ENCODE measurements around the gene CNN2.

CNN2 gene

GRCh38 chr19:1009981-1010538 lies 16.3 kb upstream of the CNN2 start:
- CTCF ChIA-PET, result no interaction called here
- DNase-seq (ENCODE audit: extremely low spot score), result no peak
- POLR2A ChIA-PET, result interaction anchor here (1.5 to 1.7 kb wide), 2 partner anchors 10 to 12 kb away, joined by 4 to 6 read pairs; partner anchors contain the start of gene RNU6-2
- TF ChIP-seq CTCF (IDR thresholded peaks at IDR 0.05; ENCODE audit: control extremely low read depth, extremely low read depth, low read depth, missing control alignments), result no peak

GRCh38 chr19:1010586-1011510 lies 15.6 kb upstream of the CNN2 start:
- CTCF ChIA-PET, result no interaction called here
- TF ChIP-seq CTCF (IDR thresholded peaks at IDR 0.05; ENCODE audit: control extremely low read depth, extremely low read depth, low read depth, missing control alignments), result no peak
- POLR2A ChIA-PET, result interaction anchor here (1.5 to 1.7 kb wide), 2 partner anchors 9 to 11 kb away, joined by 4 to 6 read pairs; partner anchors contain the start of gene RNU6-2
- DNase-seq (ENCODE audit: extremely low spot score), result no peak

- POLR2A ChIA-PET, result interaction anchor here (1.6 kb wide), 1 partner anchor 215 kb away, joined by 3 read pairs; no protein-coding TSS in a partner anchor
- CTCF ChIA-PET, result no interaction called here
- no peak for DNase-seq (ENCODE audit: extremely low spot score)
- no peak for TF ChIP-seq CTCF (IDR thresholded peaks at IDR 0.05; ENCODE audit: control extremely low read depth, extremely low read depth, low read depth, missing control alignments)
These were observed 14.5 kb upstream of the CNN2 start for GRCh38 chr19:1011831-1012333.

GRCh38 chr19:1012334-1012733 lies 14.1 kb upstream of the CNN2 start:
- ChIA-PET POLR2A (interaction anchor here (1.6 kb wide), 1 partner anchor 216 kb away, joined by 3 read pairs; no protein-coding TSS in a partner anchor), CTCF (no interaction called here)
- TF ChIP-seq CTCF (IDR thresholded peaks at IDR 0.05; ENCODE audit: control extremely low read depth, extremely low read depth, low read depth, missing control alignments), result no peak
- no peak for DNase-seq (ENCODE audit: extremely low spot score)

GRCh38 chr19:1013218-1013617 lies 13.2 kb upstream of the CNN2 start:
- POLR2A ChIA-PET, result interaction anchor here (0.8 to 1.6 kb wide), 2 partner anchors 8 to 217 kb away, joined by 3 read pairs; partner anchors contain the start of gene RNU6-2
- no peak for TF ChIP-seq CTCF (IDR thresholded peaks at IDR 0.05; ENCODE audit: control extremely low read depth, extremely low read depth, low read depth, missing control alignments)
- no peak for DNase-seq (ENCODE audit: extremely low spot score)
- CTCF ChIA-PET, result interaction anchor here (0.9 to 1.1 kb wide), 2 partner anchors 16 to 32 kb away, joined by 3 to 4 read pairs; no protein-coding TSS in a partner anchor
